Embryonic facial prominence (tissue), 1 donor: ENCODE measurements around the gene NKD2.
"Not testable (repeated sequence)": the region's sequence is repeated elsewhere in the genome, so short reads cannot be mapped to it uniquely, and the experiment has no call there.

ENCODE experiments used
- DNase-seq: peaks from one replicate; pipeline ENCODE4 v3.0.0-alpha.2; 2016; ENCODE audit errors: extremely low spot score

The NKD2 gene

DNA sequence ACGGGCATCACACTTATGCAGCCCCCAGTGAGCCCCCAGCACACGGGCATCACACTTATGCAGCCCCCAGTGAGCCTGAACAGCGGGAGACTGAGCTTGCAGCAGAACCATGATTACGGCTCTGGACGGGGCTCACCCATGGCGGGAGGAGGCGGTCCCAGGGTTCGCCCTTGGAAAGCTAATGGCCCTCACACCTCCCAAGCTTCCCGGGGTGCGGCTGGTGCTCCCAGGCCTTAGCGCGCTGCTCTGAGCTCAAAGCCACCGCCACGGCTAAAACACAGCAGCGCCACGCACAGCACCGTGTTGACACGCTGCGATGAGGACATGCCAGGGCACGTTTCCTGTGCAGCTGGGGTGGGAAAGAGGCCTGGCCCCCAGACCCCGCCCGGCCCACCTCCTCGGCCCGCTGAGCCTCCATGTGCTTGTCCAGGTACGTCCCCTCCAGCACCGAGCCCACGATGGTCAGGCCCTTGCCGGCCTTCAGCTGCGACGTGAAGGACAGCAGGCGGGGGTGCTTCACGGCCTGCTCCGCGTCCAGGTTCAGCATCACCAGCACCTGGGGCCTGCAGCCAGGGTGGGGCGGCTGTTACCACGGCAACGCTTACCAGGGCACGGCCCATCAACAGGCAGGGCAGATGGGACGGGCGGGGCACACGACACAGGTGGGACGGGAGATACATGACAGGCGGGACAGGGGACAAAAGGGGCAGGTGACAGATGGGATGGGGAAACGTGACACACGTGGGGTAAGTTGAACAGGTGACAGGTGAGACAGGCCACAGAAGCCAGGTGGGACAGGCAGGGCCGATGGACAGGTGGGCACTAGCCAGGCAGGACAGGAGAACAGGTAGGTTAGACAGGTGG, 64.9 kb downstream of the NKD2 start:
- no peak for DNase-seq

DNA sequence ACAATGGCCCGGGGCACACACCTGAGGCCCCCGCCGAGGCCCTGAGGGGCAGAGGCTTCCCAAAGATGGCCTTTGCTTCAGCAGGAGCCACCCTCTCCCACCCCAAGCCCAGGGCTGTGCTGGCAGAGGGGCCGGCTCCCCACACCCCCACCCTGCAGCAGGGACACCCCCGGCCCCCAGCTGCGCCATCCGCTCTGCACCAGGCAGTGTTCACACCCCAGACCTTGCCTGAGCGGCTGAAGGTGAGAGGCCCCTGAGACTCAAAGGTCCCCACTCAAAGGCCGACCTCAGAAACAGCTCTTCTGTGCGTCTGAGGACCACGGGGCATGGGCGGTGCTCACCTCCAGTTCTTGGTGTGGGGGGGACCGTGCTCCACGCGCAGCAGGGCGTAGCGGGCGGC, 65.6 kb downstream of the NKD2 start:
- no peak for DNase-seq

GRCh38 chr5:1074816-1075554, 66.4 kb downstream of the NKD2 start:
- DNase-seq: no peak

- no peak for DNase-seq
Measured at GRCh38 chr5:1075555-1075881, 66.9 kb downstream of the NKD2 start.

- no peak for DNase-seq
Measured at GRCh38 chr5:1075931-1076330, 67.3 kb downstream of the NKD2 start.

- DNase-seq: no peak
Measured at GRCh38 chr5:1076406-1076805, 67.8 kb downstream of the NKD2 start.

- no peak for DNase-seq
Measured at GRCh38 chr5:1077026-1077425, 68.4 kb downstream of the NKD2 start.

- no peak for DNase-seq
Measured at GRCh38 chr5:1077491-1078020, 69.0 kb downstream of the NKD2 start.

DNA sequence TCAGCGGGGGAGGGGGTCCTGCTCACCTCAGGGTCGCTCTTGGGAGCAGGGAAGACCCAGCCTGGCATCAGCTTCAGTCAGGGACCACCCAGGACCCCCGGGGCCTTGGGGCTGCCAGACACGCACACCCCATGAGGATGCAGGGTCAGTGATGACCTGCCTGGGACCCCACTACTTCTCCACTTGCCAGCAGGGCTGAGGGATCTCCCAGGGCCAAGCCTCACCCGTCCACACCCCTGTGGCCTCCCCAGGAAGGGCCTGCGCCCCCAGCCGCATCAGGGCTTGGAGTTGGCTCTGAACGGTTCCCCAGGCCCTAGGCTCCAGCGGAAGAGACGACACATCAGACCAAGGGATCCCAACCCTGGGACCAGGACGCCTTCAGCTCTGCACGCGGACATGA, 69.6 kb downstream of the NKD2 start:
- DNase-seq: no peak

GRCh38 chr5:1078851-1079250, 70.2 kb downstream of the NKD2 start:
- DNase-seq: no peak

GRCh38 chr5:1079486-1079885, 70.9 kb downstream of the NKD2 start:
- no peak for DNase-seq

DNA sequence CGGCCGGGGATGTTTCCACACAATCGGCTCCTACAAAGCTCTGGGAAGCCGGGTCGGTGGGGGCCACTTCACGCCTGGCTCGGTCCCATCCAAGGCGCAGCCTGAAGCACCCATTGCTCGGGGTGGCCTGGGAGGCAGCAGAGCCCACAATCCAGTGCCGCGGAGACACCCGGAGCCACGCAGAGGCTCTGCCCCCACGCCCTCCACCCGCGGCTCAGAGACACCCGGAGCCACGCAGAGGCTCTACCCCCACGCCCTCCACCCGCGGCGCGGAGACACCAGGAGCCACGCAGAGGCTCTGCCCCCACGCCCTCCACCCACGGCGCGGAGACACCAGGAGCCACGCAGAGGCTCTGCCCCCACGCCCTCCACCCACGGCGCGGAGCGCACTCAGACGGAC, 71.4 kb downstream of the NKD2 start:
- no peak for DNase-seq

- no peak for DNase-seq
Measured at GRCh38 chr5:1080432-1080831, 71.8 kb downstream of the NKD2 start.

GRCh38 chr5:1081519-1081918, 72.9 kb downstream of the NKD2 start:
- DNase-seq: no peak

DNA sequence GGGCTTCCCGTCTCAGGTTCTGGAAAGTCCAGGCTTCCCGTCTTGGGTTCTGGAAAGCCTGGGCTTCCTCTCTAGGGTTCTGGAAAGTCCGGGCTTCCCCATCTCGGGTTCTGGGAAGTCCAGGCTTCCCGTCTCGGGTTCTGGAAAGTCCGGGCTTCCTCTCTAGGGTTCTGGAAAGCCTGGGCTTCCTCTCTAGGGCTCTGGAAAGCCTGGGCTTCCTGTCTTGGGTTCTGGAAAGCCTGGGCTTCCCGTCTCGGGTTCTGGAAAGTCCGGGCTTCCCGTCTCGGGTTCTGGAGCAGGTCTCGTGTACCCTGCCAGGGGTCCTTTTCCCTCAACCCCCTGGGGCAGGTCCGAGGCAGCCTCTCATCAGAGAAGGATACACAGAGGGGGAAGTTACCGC, 74.4 kb downstream of the NKD2 start:
- DNase-seq: not testable (repeated sequence)

GRCh38 chr5:1083823-1084605, 75.4 kb downstream of the NKD2 start:
- DNase-seq: no peak

GRCh38 chr5:1085391-1085790, 76.8 kb downstream of the NKD2 start:
- no peak for DNase-seq

GRCh38 chr5:1086137-1086536, 77.5 kb downstream of the NKD2 start:
- no peak for DNase-seq

DNA sequence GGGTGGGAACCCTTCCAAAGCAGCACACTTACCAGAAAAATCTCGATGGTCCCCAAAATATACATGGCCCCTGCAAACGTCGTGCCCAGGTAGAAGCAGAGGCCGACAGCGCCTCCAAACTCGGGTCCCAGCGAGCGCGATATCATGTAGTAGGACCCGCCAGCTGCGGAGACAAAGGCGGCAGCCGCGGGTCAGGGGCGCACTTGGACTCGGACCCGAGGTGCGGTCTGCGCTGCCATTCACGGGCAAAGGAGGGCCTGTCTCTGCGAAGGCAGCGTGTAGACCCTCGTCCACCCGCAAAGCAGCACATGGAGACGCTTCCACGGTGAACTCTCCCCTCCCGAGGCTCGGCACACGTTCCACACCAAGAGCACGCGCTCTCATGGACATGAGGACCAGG, 78.3 kb downstream of the NKD2 start:
- no peak for DNase-seq

DNA sequence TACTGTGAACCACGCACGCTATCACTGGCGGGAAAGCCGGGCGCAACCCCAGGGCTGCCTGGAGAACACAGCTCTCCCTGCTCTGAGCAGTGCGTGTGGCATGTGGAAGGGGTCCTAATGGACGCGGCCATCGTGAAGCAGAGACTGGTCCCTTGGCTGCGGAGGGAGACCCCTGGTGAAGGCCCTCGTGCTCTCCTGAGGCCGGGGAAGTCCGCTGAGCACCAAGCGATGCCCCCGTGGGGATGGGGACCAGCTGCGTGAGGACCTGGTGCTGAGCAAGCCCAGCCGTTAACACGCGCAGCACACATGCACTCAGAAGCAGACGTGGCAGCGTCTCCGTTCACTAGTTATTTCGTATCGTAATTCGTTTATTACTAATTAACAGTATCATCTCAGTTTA, 78.8 kb downstream of the NKD2 start:
- no peak for DNase-seq

DNA sequence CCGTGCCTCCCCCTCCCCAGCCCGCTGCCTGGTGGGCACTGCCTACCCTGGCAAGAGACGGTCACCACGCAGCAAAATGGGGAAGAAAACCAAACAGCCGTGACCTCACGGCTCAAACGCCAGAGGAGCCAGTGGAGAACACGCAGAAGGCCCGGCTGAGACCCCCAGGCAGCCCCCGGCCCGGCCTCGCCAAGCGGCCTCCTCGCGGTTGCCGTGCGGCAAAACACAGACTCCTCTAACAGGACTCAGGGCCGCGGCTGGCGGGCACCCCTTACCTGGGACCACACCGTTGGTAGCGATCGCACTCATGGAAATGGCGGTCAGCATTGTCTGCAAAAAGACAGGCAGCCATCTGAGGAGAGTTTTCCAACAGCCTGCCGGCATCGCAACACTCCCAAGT, 79.4 kb downstream of the NKD2 start:
- no peak for DNase-seq
